Mesendoderm (in vitro differentiated cells): ENCODE data around the gene C17orf75.
A peak's percentile ranks its signal among the peaks of the same experiment; 100 is the strongest.

Source experiments
- DNase-seq: peaks from one replicate; pipeline ENCODE4 v3.0.0; 2013
- H2AK5ac ChIP-seq: 2 replicates; pipeline ENCODE4 v1.6.1; 2013; ENCODE audit warnings: low read length, inconsistent platforms
- H2BK120ac ChIP-seq: 2 replicates; pipeline ENCODE4 v1.6.1; 2013; ENCODE audit warnings: low read depth, mild to moderate bottlenecking, low read length, moderate library complexity, mixed read lengths
- H2BK15ac ChIP-seq: replicated peaks from 2 replicates; pipeline ENCODE4 v1.6.1; 2013; ENCODE audit warnings: low read depth, mild to moderate bottlenecking, moderate library complexity
- H2BK5ac ChIP-seq: 2 replicates; pipeline ENCODE4 v1.6.1; 2013; ENCODE audit warnings: low read length, inconsistent platforms
- H3K18ac ChIP-seq: 2 replicates; pipeline ENCODE4 v1.6.1; 2013; ENCODE audit warnings: mild to moderate bottlenecking, low read length, mixed read lengths
- H3K23ac ChIP-seq: one replicate; pipeline ENCODE4 v1.6.1; 2013; ENCODE audit warnings: low read length
- H3K27ac ChIP-seq: 2 replicates; pipeline ENCODE4 v1.5.1; 2013; ENCODE audit warnings: low read depth, mild to moderate bottlenecking, inconsistent platforms, low read length, moderate library complexity
- H3K27me3 ChIP-seq: 2 replicates; pipeline ENCODE4 v1.6.1; 2013; ENCODE audit warnings: low read length, control low read depth, mild to moderate bottlenecking, inconsistent platforms; ENCODE audit not compliant: insufficient read depth, poor library complexity
- H3K36me3 ChIP-seq: 2 replicates; pipeline ENCODE4 v1.6.1; 2013; ENCODE audit warnings: low read length, inconsistent platforms; ENCODE audit not compliant: control insufficient read depth, insufficient read depth
- H3K4ac ChIP-seq: one replicate; pipeline ENCODE4 v1.6.1; 2013; ENCODE audit warnings: low read depth, mild to moderate bottlenecking, low read length, moderate library complexity
- H3K4me1 ChIP-seq: 2 replicates; pipeline ENCODE4 v1.6.1; 2013; ENCODE audit warnings: low read depth, low read length, inconsistent platforms; ENCODE audit not compliant: control insufficient read depth
- H3K4me2 ChIP-seq: 2 replicates; pipeline ENCODE4 v1.6.1; 2013; ENCODE audit warnings: low read length
- H3K4me3 ChIP-seq: 2 replicates; pipeline ENCODE4 v1.5.1; 2013; ENCODE audit warnings: mild to moderate bottlenecking, low read length
- H3K56ac ChIP-seq: one replicate; pipeline ENCODE4 v1.6.1; 2013; ENCODE audit warnings: low read length
- H3K79me1 ChIP-seq: 2 replicates; pipeline ENCODE4 v1.6.1; 2013; ENCODE audit warnings: low read length, inconsistent platforms
- H3K79me2 ChIP-seq: 2 replicates; pipeline ENCODE4 v1.6.1; 2013; ENCODE audit warnings: mild to moderate bottlenecking, low read length; ENCODE audit not compliant: control insufficient read depth, insufficient read depth
- H3K9ac ChIP-seq: 2 replicates; pipeline ENCODE4 v1.6.1; 2013; ENCODE audit warnings: low read length, inconsistent platforms
- H4K5ac ChIP-seq: one replicate; pipeline ENCODE4 v1.6.1; 2013; ENCODE audit warnings: low read length
- H4K8ac ChIP-seq: one replicate; pipeline ENCODE4 v1.6.1; 2013; ENCODE audit warnings: low read depth, mild to moderate bottlenecking, control low read depth, low read length, moderate library complexity
- WGBS: extraction: QIAGEN DNeasy Blood & Tissue Kit; methylation state at CpG from one replicate; pipeline ENCODE4 v1.1.7; 2013; ENCODE audit warnings: low lambda C conversion rate, missing lambda C conversion rate; ENCODE audit not compliant: insufficient coverage; ENCODE audit errors: extremely low coverage; 5-methylcytosine and 5-hydroxymethylcytosine counted together

C17orf75 gene

GRCh38 chr17:32341141-32341856 lies 674 bp downstream of the C17orf75 start:
- Histone ChIP-seq H3K79me1 (peaks cover 4% of the 10 kb centered on the region), H3K4me2 (peak overlapping the region; percentile 14), H3K27me3 (no peaks in the 10 kb centered on the region), H4K8ac (peak overlapping the region; percentile 28), H3K4ac (peak overlapping the region; percentile 70), H3K79me2 (no peaks in the 10 kb centered on the region), H3K4me3 (peak overlapping the region; percentile 72), H2BK120ac (no peak overlapping the region), H3K27ac (no peak overlapping the region), H3K18ac (no peak overlapping the region), H3K4me1 (peaks cover 4% of the 10 kb centered on the region), H2BK5ac (no peak overlapping the region), H2AK5ac (no peak overlapping the region), H3K36me3 (no peaks in the 10 kb centered on the region), H4K5ac (no peak overlapping the region), H3K9ac (peak overlapping the region; percentile 88), H2BK15ac (no peak overlapping the region), H3K23ac (no peak overlapping the region), H3K56ac (peak overlapping the region; percentile 94)
- peak; percentile 29 for DNase-seq
- WGBS = no CpG with 5 or more reads among the region's 13 CpGs

GRCh38 chr17:32335687-32336086 lies 6.3 kb downstream of the C17orf75 start:
- H2BK5ac ChIP-seq = no peak overlapping the region
- no peak overlapping the region for H3K4me2 ChIP-seq
- H4K8ac ChIP-seq = no peak overlapping the region
- H3K4me1 ChIP-seq = no peaks in the 10 kb centered on the region
- no peak overlapping the region for H3K9ac ChIP-seq
- H2BK120ac ChIP-seq = no peak overlapping the region
- no peak overlapping the region for H3K56ac ChIP-seq
- H3K79me1 ChIP-seq = no peaks in the 10 kb centered on the region
- H3K4ac ChIP-seq = no peak overlapping the region
- H2AK5ac ChIP-seq = no peak overlapping the region
- H3K23ac ChIP-seq = no peak overlapping the region
- H3K27ac ChIP-seq = no peak overlapping the region
- H3K18ac ChIP-seq = no peak overlapping the region
- H3K27me3 ChIP-seq = no peaks in the 10 kb centered on the region
- no peak overlapping the region for H3K4me3 ChIP-seq
- no peak for DNase-seq
- no peaks in the 10 kb centered on the region for H3K79me2 ChIP-seq
- no peak overlapping the region for H4K5ac ChIP-seq
- peaks cover 2% of the 10 kb centered on the region for H3K36me3 ChIP-seq
- WGBS = no CpG with 5 or more reads among the region's 4 CpGs
- no peak overlapping the region for H2BK15ac ChIP-seq

GRCh38 chr17:32335046-32335445 lies 6.9 kb downstream of the C17orf75 start:
- Histone ChIP-seq H3K27me3 (no peaks in the 10 kb centered on the region), H3K56ac (no peak overlapping the region), H4K8ac (no peak overlapping the region), H3K27ac (no peak overlapping the region), H3K79me2 (no peaks in the 10 kb centered on the region), H3K4me3 (no peak overlapping the region), H2BK120ac (no peak overlapping the region), H3K9ac (no peak overlapping the region), H3K4ac (no peak overlapping the region), H3K4me2 (no peak overlapping the region), H2BK5ac (no peak overlapping the region), H3K23ac (no peak overlapping the region), H3K79me1 (no peaks in the 10 kb centered on the region), H2AK5ac (no peak overlapping the region), H2BK15ac (no peak overlapping the region), H3K18ac (no peak overlapping the region), H4K5ac (no peak overlapping the region), H3K4me1 (no peaks in the 10 kb centered on the region), H3K36me3 (peaks cover 2% of the 10 kb centered on the region)
- no peak for DNase-seq

GRCh38 chr17:32333187-32333586 lies 8.8 kb downstream of the C17orf75 start:
- Histone ChIP-seq H3K18ac (no peak overlapping the region), H3K27me3 (no peaks in the 10 kb centered on the region), H3K36me3 (peaks cover 2% of the 10 kb centered on the region), H3K4ac (no peak overlapping the region), H4K5ac (no peak overlapping the region), H2BK15ac (no peak overlapping the region), H3K27ac (no peak overlapping the region), H3K4me3 (no peak overlapping the region), H3K79me1 (no peaks in the 10 kb centered on the region), H3K23ac (no peak overlapping the region), H3K4me2 (no peak overlapping the region), H3K79me2 (no peaks in the 10 kb centered on the region), H2AK5ac (no peak overlapping the region), H3K4me1 (no peaks in the 10 kb centered on the region), H4K8ac (no peak overlapping the region), H3K56ac (no peak overlapping the region), H2BK120ac (no peak overlapping the region), H3K9ac (no peak overlapping the region), H2BK5ac (no peak overlapping the region)
- WGBS = no CpG with 5 or more reads among the region's 2 CpGs
- no peak for DNase-seq

GRCh38 chr17:32331243-32332040 lies 10.5 kb downstream of the C17orf75 start:
- Histone ChIP-seq H4K5ac (no peak overlapping the region), H3K4me1 (no peaks in the 10 kb centered on the region), H3K56ac (no peak overlapping the region), H3K36me3 (peaks cover 2% of the 10 kb centered on the region), H3K23ac (no peak overlapping the region), H3K4ac (no peak overlapping the region), H3K9ac (no peak overlapping the region), H3K27ac (no peak overlapping the region), H3K4me2 (no peak overlapping the region), H3K79me2 (no peaks in the 10 kb centered on the region), H2AK5ac (no peak overlapping the region), H2BK15ac (no peak overlapping the region), H2BK5ac (no peak overlapping the region), H2BK120ac (no peak overlapping the region), H3K18ac (no peak overlapping the region), H3K79me1 (no peaks in the 10 kb centered on the region), H3K4me3 (no peak overlapping the region), H3K27me3 (no peaks in the 10 kb centered on the region), H4K8ac (no peak overlapping the region)
- DNase-seq = no peak
- whole genome bisulfite sequencing = no CpG with 5 or more reads among the region's 3 CpGs
